ENCODE measurements around the gene WNT5A.

The WNT5A gene

GRCh38 chr3:55442861-55443260 lies 44.2 kb downstream of the WNT5A start:
- no peak for DNase-seq

GRCh38 chr3:55441499-55441898 lies 45.6 kb downstream of the WNT5A start:
- DNase-seq = no peak

- no peak for DNase-seq
Measured at GRCh38 chr3:55440104-55440708, 46.9 kb downstream of the WNT5A start.

GRCh38 chr3:55439657-55440056 lies 47.4 kb downstream of the WNT5A start:
- DNase-seq = no peak

DNA sequence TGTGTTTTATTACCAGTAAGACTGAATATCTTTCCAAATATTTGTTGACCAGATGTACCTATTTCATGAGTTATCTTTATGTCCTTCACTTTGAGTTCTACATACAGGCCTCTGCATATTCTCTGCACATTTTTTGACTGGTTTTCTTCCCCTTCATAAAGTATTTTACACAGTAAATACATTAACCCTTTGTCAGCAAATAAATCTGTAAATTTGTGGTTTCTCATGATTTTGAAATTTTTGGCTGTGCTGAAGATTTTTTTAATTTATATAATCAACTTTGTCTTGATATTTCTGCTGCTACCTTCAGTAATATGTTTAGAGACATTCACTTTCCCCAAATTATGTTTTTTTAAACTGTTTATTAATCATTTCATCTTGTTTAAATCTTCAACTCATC lies 50.5 kb downstream of the WNT5A start:
- DNase-seq = no peak

- no peak for DNase-seq
Measured at GRCh38 chr3:55435491-55435890, 51.6 kb downstream of the WNT5A start.

DNA sequence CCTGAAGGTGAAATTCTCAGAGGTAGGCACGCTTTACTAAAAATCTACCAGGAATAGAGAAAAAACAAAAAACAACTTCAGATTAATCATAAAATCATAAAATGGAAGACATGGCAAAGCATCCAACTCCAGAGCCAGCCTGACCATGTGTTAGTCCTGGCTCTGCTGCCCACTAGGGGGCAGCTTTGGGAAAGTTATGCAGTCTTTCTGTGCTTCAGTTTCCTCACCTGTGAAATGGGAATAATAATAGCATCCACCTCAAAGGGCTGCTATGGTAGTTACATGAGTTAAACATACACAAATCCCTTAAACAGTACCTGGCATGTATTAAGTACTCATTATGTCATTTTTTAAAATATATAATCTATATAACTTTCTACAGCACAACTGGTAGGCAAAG lies 52.3 kb downstream of the WNT5A start:
- DNase-seq = no peak

DNA sequence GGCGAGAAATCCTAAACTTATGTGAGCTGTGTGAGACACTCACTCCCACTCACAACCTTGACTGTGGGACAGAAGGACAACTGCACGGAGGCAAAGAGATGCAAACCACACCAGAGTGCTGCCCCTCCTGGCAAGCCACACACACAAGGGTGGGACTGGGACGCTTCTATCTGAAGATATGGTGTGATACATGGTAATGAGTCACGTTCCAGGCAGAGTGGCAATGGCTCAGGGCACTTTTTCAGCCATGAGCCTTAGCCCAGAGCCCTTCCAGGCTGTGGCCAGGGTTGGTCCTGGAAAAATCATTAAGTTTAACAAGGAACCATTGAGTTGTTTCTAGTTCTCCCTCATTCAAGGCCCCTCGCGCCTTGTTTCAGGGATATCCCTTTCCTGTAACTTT lies 56.1 kb downstream of the WNT5A start:
- no peak for DNase-seq

DNA sequence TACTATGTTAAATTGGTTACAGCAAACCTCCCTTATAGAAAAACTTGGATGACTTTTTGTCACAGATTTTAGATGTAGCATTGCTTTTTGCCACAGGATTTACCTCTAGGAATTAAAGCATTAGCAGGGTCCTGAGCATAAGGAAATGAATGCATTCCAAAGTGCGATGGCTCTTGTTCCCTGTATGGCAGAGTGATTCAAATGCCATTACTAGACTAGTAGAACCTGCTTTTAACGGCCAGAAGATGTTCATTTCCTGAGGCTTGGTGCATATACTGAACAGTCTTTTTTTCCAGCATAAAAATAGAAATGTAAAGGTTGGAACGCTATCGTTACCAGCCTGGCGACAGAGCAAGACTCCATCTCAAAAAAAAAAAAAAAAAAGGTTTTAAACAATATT lies 59.4 kb downstream of the WNT5A start:
- no peak for DNase-seq

DNA sequence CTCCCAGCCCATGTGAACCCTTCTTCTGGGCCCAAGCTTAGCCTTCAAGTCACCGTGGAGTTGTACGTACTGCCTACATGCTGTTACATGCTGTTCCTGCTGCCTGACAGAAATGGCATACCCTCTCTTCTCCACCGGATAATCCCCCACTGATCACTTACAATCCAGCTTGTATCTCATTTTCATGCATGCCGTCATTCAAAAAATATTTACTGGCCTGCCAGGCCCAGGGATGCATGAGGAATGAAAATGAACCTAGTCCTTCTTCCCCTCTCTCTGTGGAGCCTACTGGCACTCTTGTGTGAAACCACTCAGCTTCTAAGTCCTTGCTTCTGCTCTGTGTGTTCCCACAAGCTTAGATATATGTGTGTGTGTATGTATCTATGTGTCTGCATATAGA lies 60.6 kb downstream of the WNT5A start:
- no peak for DNase-seq

- DNase-seq = no peak
Measured at GRCh38 chr3:55423782-55424181, 63.3 kb downstream of the WNT5A start.

- no peak for DNase-seq
Measured at GRCh38 chr3:55417211-55417610, 69.9 kb downstream of the WNT5A start.

GRCh38 chr3:55416331-55416821 lies 70.7 kb downstream of the WNT5A start:
- no peak for DNase-seq

All from effector CD4-positive, alpha-beta T cell (primary cell).